ENCODE data around the gene CDC42EP1. TPM values are rescaled to one million over a fixed set of nuclear protein-coding genes. Genes with fewer than 3 reads are reported as not detected.
"Not testable (repeated sequence)": the region's sequence is repeated elsewhere in the genome, so short reads cannot be mapped to it uniquely, and the experiment has no call there.

CDC42EP1 gene
- total RNA-seq, 6 experiments from 2014 or later, result 29.2 to 117 (median 68.0) TPM

GRCh38 chr22:37601540-37602442, 41.5 kb downstream of the CDC42EP1 start:
- H3K9me3 ChIP-seq, result no peaks in the 10 kb centered on the region
- peaks cover 0 to 14% (median 0%) of the 10 kb centered on the region in 4 donors for H3K4me1 ChIP-seq
- no peaks in the 10 kb centered on the region for H3K36me3 ChIP-seq
- intact Hi-C loops (cut with DNase I), result no loop called here
- TF ChIP-seq CTCF (IDR thresholded peaks at IDR 0.05), result no peak
- no peak for TF ChIP-seq POLR2A (IDR thresholded peaks at IDR 0.05)
- no peak overlapping the region for H3K4me3 ChIP-seq
- no peaks in the 10 kb centered on the region for H3K27me3 ChIP-seq
- ATAC-seq (peak; percentile 89 to 95 (median 92)), DNase-seq (peak in 1 of 3 donors; percentile 84)
- peak overlapping the region in 1 of 3 donors; percentile 48 for H3K27ac ChIP-seq
- 16% methylated on average over 13 of the region's 14 CpGs for WGBS (ENCODE audit: insufficient coverage, low coverage, low lambda C conversion rate, missing lambda C conversion rate)

GRCh38 chr22:37602546-37603277, 42.4 kb downstream of the CDC42EP1 start:
- H3K9me3 ChIP-seq; DNase-seq; ATAC-seq; H3K36me3 ChIP-seq; intact Hi-C loops (cut with DNase I); H3K4me3 ChIP-seq; H3K27me3 ChIP-seq: not testable (repeated sequence)
- peaks cover 0 to 14% (median 0%) of the 10 kb centered on the region in 4 donors for H3K4me1 ChIP-seq
- peak overlapping the region in 1 of 3 donors; percentile 48 for H3K27ac ChIP-seq
- WGBS (ENCODE audit: insufficient coverage, low coverage, low lambda C conversion rate, missing lambda C conversion rate), result 97% methylated on average over 5 of the region's 5 CpGs

GRCh38 chr22:37604074-37604473, 43.8 kb downstream of the CDC42EP1 start:
- no peak overlapping the region for H3K27ac ChIP-seq
- no peaks in the 10 kb centered on the region for H3K27me3 ChIP-seq
- no peaks in the 10 kb centered on the region for H3K36me3 ChIP-seq
- no peaks in the 10 kb centered on the region for H3K9me3 ChIP-seq
- no peak for ATAC-seq
- peaks cover 0 to 14% (median 0%) of the 10 kb centered on the region in 4 donors for H3K4me1 ChIP-seq
- TF ChIP-seq CTCF (IDR thresholded peaks at IDR 0.05), result no peak
- no peak for TF ChIP-seq POLR2A (IDR thresholded peaks at IDR 0.05)
- DNase-seq, result no peak
- intact Hi-C loops (cut with DNase I), result no loop called here
- WGBS (ENCODE audit: insufficient coverage, low coverage, low lambda C conversion rate, missing lambda C conversion rate), result 77% methylated on average over 6 of the region's 6 CpGs
- H3K4me3 ChIP-seq, result no peak overlapping the region

- H3K27ac ChIP-seq, result no peak overlapping the region
- H3K4me3 ChIP-seq, result no peak overlapping the region
- 31% methylated on average over 4 of the region's 5 CpGs for WGBS (ENCODE audit: insufficient coverage, low coverage, low lambda C conversion rate, missing lambda C conversion rate)
- ATAC-seq, result no peak
- H3K36me3 ChIP-seq, result no peaks in the 10 kb centered on the region
- no peaks in the 10 kb centered on the region for H3K27me3 ChIP-seq
- no peaks in the 10 kb centered on the region for H3K9me3 ChIP-seq
- TF ChIP-seq POLR2A (IDR thresholded peaks at IDR 0.05) (no peak), CTCF (IDR thresholded peaks at IDR 0.05) (no peak)
- DNase-seq, result no peak
- H3K4me1 ChIP-seq, result peaks cover 0 to 19% (median under 1%) of the 10 kb centered on the region in 4 donors
- intact Hi-C loops (cut with DNase I), result no loop called here
Measured at GRCh38 chr22:37604875-37605274, 44.6 kb downstream of the CDC42EP1 start.
